IPS-NIHi11 (cell line): Measurements from ENCODE around the gene MYO7B.

Source experiments
- DNase-seq: peaks from one replicate; pipeline ENCODE4 v3.0.0; 2012; ENCODE audit warnings: mixed read lengths, low spot score

Gene MYO7B

DNA sequence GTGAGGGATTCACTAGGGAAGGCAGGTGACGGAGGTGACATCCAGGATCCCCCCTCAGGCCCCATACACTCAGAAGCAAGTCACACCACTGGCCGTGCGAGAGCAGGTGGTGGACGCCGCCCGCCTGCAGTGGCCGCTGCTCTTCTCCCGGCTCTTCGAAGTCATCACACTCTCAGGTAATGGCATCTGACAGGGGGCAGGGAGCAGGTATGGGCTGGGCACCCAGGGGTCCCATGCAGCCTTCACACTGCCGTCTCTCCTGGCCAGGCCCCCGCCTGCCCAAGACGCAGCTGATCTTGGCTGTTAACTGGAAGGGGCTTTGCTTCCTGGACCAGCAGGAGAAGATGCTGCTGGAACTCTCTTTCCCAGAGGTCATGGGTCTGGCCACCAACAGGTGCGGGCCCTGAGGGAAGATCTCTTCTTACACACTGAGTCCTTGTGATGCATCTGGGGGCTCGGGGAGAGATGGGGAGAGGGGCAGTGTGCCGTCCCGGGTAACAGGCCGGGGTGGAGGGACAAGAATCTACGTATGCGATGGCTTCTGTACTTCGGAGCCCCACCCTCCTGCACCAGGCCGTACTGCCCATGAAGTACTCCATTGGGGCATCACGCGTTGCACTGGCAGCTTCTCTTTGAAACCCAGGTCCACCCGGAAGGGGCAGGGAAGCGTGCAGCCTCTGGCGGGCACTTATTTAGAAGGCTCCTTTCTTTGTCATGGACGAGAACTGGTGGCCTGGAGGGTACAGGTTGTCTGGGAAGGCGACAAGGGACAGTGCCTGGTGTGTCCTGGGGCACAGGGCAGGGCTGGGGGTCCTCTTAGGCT lies 91.6 kb downstream of the MYO7B start:
- no peak for DNase-seq

DNA sequence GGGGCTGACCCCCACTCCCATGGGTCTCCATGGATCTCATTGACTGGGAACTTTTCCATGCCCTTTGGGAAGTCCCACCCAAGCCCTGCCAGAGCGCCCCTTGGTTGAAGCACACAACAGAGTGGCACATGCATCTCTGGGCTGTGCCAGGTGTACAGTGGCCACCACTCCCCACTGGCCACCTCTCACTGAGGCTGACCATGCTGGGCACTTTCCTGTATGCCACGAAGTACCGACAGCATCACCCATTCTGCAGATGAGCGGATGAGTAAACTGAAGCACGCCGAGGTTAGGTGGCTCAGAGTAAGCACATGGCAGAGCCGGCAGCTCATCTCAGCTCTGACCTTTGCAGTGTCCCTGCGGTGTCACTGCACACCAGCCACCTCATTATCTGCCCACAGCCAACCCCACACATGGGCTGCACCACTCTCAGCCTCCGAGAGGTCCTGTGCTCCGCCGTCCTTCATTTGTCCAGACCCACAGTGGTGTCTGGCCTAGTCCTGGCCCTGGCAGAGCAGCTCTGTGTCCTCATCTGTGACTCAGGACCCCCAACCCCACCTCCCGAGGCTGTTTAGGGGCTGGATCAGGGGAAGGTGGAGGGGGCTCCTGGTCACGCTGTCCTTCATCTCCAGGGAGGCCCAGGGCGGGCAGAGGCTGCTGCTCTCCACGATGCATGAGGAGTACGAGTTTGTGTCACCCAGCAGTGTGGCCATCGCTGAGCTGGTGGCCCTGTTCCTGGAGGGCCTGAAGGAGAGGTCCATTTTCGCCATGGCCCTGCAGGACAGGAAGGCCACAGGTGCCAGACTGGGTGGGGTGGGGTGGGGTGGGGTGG lies 92.5 kb downstream of the MYO7B start:
- DNase-seq, result no peak

DNA sequence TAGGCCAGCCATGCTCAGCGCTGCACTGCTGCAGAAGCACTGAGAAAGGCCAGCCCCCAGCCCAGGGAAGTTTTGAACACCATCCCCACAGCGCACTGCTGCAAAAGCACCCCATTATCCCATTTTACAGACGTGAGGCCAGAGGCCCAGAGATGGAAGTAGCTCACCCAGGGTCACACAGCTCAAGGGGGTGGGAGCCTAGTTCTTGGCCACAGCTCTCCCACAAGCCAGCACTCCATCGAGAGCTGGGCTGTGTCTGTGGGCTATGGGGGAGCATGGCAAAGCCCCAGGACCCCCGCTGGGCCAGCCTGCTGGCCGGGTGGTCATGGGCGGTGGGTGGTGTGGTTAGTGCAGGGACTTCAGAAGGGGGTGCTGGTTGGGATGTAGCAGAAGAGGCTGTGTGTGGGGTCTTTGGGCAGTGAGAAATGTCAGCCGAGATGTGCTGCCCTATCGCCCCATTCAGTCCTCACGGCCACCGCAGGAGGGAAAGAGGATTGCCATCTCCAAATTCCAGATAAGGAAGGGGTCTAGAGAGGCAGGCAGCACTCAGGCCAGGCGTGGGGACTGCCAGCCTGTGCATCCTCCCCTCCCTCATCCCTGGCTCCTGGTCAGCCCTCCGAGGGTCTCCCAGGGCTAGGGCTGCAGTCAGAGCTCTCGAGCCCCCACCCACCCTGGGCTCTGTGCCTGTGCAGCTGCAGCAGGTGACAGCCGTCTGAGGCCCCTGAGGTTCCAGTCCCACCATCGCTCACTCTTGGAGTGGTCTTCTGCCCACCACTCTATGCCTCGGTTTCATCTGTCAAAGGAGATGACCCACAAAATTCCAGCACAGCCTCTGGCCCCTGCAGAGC lies 93.5 kb downstream of the MYO7B start:
- DNase-seq, result no peak

DNA sequence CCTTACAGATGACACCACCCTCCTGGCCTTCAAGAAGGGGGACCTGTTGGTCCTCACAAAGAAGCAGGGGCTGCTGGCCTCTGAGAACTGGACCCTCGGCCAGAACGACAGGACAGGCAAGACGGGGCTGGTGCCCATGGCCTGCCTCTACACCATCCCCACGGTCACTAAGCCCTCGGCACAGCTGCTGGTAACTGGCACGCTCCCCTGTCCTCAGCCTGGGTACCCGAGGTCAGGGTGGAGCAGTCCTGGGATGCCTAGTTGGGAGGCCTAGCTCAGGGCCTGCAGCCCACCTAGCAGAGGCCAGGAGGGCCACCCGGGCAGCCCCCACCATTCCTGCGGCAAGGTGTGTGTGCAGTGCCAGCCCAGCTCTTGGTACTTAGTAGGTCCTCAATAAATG lies 94.2 kb downstream of the MYO7B start:
- no peak for DNase-seq

DNA sequence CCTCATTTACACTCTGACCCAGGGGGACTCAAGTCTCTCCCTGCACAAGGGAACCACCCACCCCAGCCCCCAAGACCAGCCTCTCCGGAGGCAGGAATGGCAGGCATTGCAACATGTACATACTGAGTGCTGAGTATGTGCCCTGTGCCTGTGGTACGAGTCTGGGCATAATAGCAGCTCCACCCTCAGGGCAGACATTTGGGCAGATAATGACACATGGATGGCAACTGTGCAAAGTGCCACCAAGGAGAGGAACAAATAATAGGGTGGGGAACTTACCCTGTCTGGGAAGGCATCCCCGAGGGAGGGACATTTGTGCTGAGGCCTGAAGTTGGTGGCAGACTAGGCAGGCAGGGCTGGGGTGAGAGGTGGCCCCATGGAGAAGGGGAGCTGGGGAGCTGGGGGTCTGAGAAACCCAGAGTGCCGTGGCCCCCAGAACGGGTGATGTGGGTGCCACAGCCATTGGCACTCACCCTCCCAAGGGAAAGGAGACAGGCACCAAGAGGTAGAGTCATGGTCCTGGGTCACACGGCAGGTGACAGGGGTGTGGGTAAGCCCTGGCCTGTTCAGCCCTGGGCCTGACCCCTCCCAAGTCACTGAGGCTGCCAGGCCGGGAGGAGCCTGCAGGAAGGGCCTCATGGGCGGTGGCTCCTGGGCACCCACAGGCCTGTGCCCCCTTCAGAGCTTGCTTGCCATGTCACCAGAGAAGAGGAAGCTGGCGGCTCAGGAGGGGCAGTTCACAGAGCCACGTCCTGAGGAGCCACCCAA lies 94.8 kb downstream of the MYO7B start:
- no peak for DNase-seq

DNA sequence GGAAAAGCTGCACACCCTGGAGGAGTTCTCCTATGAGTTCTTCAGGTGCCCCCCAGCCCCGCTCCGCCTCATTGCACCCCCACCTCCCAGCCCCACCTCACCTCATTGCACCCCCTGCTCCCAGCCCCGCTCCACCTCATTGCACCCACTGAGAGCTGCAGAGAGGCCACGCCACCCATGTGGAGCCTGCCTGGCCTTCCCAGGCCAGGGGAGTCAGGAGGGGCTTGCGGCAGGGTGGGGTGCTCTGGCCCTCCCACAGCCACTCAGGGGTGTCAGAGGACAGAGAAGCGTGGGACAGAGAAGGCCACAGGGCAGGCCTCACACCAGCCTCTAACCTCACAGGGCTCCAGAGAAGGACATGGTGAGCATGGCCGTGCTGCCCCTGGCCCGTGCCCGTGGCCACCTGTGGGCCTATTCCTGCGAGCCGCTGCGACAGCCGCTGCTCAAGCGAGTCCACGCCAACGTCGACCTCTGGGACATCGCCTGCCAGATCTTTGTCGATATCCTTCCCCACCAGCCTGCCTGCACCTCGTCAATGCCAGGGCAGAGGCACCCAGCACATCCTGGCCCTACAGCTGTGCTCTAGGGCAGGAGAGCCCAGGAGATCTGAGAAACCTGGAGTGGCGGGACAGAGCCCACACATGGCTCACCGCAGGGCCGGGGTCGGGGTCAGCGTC lies 95.5 kb downstream of the MYO7B start:
- DNase-seq, result no peak

DNA sequence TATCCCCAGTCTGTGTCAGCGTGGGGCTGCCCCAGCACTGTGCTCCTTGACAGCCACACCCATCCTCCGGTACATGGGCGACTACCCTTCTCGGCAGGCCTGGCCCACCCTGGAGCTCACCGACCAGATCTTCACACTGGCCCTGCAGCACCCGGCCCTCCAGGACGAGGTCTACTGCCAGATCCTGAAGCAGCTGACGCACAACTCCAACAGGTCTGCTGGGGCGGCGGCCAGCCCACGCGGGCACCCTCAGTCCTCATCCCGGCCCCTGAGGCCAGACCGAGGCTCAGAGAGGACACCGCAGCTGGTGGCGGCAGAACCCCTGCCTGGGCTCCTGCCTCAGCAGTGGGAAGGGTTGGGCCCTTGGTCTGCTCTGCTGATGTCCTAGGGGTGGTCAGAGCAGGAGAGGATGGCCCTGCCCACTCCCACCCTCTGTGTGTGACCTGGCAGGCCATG lies 96.1 kb downstream of the MYO7B start:
- DNase-seq, result no peak

DNA sequence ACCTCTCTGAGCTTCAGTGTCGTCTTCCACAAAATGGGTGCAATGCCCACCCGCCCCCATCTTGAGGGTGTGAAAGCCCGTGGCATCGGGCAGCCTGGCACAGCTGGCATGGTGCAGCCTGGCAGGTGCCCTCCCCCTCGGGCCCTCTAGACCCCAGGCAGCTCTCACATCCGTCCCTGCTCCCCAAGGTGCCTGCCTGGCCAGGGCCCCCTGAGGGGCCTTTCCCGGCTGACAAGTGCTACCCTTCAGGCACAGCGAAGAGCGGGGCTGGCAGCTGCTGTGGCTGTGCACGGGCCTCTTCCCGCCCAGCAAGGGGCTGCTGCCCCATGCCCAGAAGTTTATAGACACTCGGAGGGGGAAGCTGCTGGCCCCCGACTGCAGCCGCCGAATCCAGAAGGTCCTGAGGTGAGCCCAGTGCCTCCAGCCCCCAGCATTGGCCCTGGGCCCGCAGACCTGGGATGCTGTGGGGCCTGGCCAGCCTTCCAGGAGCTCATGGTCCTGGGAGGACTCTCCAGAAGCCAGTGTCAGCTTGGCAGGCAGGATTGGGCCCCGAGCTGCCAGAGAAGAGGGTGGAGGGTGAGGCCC lies 96.6 kb downstream of the MYO7B start:
- DNase-seq, result no peak

DNA sequence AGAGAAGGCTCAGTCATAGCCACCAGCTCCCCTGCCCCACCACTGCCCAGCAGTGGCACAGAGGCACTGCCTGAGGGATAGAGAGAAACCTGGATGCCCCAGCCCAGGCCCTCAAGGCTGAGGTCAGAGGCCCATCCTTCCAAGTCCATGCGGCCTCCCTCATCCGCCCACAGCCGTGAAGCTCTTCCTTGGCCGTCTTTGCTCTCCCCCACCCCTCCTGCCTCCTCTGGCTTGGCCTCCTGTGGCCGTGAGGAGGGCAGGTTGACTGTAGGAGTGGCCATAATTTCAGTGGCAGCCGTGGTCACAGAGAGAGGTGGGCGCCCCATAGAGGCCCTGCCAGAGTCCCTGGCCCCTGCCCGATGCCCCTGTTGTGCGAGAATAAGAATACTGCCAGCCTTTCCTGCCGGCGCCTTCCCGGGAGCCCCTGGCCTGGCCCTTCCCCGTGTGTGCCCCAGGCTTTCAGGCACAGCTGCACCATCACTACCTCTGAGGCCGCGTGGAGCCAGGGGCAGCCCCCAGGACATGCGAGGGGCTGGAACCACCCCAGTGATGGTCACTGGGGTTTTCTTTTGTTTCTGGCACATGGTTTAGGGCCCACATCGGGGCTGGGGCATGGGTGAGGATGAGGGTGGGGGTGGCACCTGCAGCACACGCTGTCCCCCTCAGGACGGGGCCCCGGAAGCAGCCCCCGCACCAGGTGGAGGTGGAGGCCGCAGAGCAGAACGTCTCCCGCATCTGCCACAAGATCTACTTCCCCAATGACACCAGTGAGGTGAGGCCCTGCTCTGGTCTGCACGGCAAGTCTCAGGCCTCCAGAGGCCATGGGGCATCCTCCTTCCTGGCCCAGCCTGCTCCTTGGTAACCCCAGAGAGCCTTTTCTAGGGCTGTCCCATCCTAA lies 97.4 kb downstream of the MYO7B start:
- DNase-seq, result no peak

DNA sequence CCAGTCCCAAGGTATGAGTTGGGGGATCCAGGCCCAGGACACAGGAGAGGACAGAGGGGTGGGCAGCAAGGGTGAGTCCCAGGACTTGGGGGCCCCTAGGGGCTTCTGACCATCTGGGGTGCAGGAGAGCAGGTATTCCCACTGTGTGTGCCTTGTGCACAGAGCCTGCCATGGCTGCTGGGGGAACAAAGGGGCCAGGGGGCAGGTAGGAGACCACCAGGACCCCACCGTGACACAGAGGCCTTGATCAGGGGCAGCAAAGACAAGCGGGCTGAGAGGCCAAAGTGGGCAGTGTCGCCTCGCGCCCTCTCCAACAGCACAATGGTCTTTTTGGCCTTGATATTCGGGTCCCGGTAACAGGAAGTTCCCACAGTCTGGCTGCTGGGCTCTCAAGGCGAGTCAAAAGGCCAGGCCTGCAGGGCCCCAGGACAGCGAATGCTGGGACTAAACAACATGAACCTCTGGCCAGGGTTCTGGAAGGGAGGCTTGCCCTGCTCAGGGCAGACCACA lies 98.1 kb downstream of the MYO7B start:
- no peak for DNase-seq

DNA sequence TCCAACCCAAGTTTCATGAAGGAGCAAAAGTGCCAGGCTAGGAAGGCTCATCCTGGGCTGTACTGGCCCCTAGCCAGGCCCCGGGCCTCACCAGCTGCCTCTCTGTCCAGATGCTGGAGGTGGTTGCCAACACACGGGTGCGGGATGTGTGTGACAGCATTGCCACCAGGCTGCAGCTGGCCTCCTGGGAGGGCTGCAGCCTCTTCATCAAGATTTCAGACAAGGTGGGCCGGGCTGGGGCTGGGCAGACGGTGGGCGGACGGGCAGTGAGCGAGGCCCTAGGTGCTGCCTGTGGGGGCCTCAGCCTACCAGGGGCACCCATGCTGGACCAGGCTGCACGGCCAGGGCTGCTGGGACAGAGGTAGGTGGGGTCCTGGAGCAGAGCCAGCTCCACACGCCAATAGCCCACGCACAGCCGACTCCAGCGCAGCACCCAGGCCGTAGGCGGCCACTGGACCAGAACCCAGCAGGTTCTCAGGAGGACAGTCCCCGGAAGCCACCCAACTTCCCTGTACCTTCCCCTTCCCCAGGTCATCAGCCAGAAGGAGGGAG lies 98.7 kb downstream of the MYO7B start:
- DNase-seq, result no peak

DNA sequence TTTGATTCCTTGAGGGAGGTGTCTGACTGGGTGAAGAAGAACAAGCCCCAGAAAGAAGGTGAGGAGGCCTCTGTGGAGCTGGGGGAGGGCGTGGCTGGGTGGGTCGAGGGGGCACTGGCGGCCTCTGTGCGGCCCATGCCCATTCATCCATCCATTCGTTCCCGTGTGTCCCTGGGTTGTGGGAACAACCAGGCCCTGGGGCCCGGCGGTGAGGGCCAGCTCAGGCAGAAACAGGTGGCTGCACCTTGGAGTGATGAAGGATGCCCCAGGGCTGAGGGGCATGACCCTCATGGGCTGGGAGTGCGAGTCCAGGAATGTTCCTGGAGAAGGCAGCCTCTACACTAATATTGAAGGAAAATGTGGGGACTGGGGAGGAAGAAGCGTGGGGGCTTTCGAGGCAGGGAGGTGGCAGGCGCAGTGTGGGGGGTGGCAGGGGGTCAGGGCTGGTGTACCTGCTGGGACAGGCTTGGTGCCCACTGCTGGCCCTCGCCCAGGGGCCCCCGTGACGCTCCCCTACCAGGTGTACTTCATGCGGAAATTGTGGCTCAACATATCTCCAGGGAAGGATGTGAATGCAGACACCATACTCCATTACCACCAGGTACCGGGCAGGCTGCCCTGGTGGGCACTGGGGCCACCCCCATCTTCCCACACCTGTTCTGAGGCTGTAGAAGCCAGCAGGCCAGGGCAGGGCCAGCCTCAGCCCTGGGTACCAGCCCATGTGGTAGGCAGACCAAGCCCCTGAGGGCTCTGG lies 99.3 kb downstream of the MYO7B start:
- no peak for DNase-seq

DNA sequence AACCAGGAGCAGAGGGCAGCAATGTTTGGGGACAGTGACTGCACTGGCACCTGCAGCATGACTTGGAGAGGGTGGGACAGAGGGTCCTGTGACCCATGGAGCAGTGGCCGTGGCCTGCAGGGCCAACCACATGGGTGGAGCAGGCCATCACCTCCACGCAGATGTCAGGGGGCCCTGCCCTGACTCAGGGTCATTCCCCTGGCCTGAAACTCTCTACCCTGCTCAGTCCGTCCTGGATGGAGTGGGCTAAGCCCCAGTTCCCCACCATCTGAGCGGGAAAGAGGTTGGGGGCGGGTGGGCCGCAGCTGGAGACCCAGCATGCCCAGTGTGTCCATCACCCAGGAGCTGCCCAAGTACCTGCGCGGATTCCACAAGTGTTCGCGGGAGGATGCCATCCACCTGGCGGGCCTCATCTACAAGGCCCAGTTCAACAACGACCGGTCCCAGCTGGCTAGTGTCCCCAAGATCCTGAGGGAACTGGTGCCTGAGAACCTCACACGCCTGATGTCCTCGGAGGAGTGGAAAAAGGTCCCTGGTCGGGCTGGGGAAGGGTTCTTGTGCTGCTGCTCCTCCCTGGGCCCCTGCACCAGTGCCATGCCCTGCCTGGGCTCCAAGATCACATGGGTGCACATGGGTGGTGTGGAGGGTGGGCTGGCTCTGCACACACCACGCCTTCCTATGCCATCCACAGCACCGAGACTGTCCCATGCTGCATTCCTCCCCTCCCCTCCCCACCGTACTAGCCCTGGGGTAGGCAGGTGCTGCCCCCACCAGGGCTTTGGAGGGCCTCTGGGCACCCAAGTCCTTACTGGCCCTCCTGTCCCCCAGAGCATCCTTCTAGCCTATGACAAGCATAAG lies 100.1 kb downstream of the MYO7B start:
- no peak for DNase-seq

DNA sequence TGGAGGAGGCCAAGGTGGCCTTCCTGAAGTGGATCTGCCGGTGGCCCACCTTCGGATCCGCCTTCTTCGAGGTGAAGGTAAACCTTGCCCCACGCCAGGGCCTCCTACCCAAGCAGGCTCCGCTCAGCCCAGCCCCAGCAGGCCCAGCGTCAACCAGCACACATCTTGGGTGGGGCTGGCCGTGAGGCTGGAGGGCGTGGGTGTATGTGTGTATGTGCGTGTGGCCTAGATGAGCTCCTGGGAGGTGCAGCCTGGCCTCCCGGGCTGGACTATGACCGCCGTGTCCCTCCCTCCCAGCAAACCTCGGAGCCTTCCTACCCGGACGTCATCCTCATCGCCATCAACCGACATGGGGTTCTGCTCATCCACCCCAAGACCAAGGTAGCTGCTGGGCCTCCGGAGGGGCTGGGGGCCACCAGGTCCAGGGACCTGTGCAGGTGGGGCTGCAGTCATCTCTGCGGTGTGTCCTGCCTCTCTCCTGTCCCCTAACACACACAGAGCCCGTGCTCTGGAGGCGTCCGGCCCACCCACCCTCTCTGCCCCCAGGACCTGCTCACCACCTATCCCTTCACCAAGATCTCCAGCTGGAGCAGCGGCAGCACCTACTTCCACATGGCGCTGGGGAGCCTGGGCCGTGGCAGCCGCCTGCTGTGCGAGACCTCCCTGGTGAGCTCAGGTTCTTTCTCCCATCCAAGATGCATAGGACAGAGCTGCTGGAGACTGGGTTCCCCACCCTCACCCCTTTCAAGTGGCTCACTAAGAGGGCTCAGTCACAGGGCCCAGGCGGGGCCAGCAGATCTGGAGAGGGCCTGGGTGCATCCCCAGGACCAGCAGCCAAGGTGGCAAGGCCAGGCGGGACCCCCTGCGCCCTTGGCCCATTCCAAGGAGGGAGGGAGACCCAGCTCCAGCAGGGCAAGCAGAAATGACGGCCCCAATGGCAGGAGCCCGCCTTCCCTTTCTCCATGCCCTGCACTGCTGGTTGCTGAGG lies 101.1 kb downstream of the MYO7B start:
- no peak for DNase-seq

DNA sequence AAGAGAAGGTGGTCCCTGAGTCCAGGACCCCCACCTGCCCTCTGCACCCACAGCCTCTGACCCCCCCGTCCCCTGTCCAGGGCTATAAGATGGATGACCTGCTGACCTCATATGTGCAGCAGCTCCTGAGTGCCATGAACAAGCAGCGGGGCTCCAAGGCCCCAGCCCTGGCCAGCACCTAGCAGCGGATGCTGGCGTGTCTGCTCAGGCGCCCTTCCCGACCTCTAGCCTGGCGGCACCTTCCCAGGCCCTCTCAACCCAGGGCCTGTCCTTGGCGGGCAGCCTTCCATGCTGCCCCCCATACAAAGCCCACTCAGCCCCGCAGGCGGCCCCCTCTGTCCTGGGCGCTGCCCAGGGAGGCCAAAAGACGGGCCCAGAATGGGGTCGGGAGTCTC lies 101.8 kb downstream of the MYO7B start:
- DNase-seq, result no peak

DNA sequence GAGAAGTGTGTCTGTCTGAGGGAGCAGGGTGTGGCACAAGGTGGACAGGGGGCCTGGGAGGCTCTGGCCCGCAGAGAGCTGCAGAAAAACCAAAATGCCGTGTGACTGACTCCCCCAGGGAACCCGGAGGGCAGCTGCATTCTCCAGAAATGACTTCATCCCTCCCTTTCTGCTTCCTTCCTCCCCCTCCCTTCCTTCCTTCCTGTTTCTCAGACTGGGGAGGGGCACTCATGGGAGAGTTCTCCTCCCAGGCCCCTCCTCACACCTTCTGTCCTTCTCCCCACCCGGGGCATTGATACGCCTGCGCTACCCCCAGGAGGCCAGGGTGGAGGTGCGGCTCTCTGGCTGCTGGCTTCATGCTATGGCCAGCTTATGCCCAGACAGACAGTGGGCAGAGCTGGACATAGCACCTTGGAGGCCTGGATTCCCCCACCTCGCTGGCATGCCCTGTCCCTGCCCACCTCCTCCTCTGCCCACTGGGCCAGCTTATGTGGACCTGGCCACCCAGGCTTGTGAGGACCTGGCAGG lies 102.3 kb downstream of the MYO7B start:
- DNase-seq, result peak; percentile 78
